A673 (cell line): ENCODE measurements around the gene WIF1. TPM values are rescaled to one million over a fixed set of nuclear protein-coding genes. Genes with fewer than 3 reads are reported as not detected.

Experiments used
- BruUV-seq: library from RNA; stranded (reverse); fragments of 400-500 nt; replicated peaks from 2 replicates; lab custom pipeline; 2021; lab: Mats Ljungman, UMichigan
- CTCF ChIA-PET: fragments of 300-600 bp; sonication (Branson Sonifier 250); formaldehyde crosslinking; loops from one replicate; lab custom pipeline; 2022; ENCODE audit warnings: antibody characterized with exemption; lab: Charles Lee
- POLR2A ChIA-PET: fragments of 300-600 bp; sonication (Branson Sonifier 250); formaldehyde crosslinking; loops from one replicate; lab custom pipeline; 2022; ENCODE audit warnings: antibody characterized with exemption; ENCODE audit not compliant: low non-redundant PET; lab: Charles Lee
- DNase-seq: peaks from one replicate; pipeline ENCODE4 v3.0.0-alpha.2; 2015; ENCODE audit warnings: low spot score
- H3K27ac ChIP-seq: fragments of 200-600 bp; sonication (generic); 2 replicates; pipeline ENCODE4 v1.5.1; 2016; ENCODE audit warnings: mixed run types, low read depth, mild to moderate bottlenecking, mixed read lengths, antibody characterized with exemption, low read length; ENCODE audit not compliant: poor library complexity, severe bottlenecking
- H3K27me3 ChIP-seq: fragments of 200-600 bp; sonication (generic); replicated peaks from 2 replicates; pipeline ENCODE4 v1.6.1; 2017; ENCODE audit warnings: mixed run types, low read depth, mild to moderate bottlenecking, mixed read lengths, antibody characterized with exemption, low read length; ENCODE audit not compliant: insufficient read depth, poor library complexity
- H3K36me3 ChIP-seq: fragments of 200-600 bp; sonication (generic); 2 replicates; pipeline ENCODE4 v1.6.1; 2016; ENCODE audit warnings: mixed run types, mild to moderate bottlenecking, mixed read lengths, antibody characterized with exemption, low read length; ENCODE audit not compliant: insufficient read depth, poor library complexity, severe bottlenecking
- H3K4me1 ChIP-seq: fragments of 200-600 bp; sonication (generic); 2 replicates; pipeline ENCODE4 v1.6.1; 2017; ENCODE audit warnings: mixed run types, mild to moderate bottlenecking, mixed read lengths, antibody characterized with exemption, low read length; ENCODE audit not compliant: insufficient read depth, poor library complexity, severe bottlenecking
- H3K4me3 ChIP-seq: fragments of 200-600 bp; sonication (generic); 2 replicates; pipeline ENCODE4 v1.5.1; 2016; ENCODE audit warnings: low read depth, mixed run types, mild to moderate bottlenecking, mixed read lengths, low read length; ENCODE audit not compliant: poor library complexity, severe bottlenecking
- H3K9me3 ChIP-seq: fragments of 200-600 bp; sonication (generic); 2 replicates; pipeline ENCODE4 v1.6.1; 2016; ENCODE audit warnings: mixed run types, low read depth, mild to moderate bottlenecking, mixed read lengths, antibody characterized with exemption, low read length; ENCODE audit not compliant: poor library complexity, severe bottlenecking
- CTCF ChIP-seq: fragments of 300-800, 200-600 bp; sonication (generic); conservative IDR thresholded peaks from 2 replicates; pipeline ENCODE4 v1.5.1; 2017; ENCODE audit warnings: low read depth, mild to moderate bottlenecking, antibody characterized with exemption, low read length, moderate library complexity, mixed read lengths
- EZH2 ChIP-seq: fragments of 200-600 bp; sonication (generic); IDR thresholded peaks from 2 replicates; pipeline ENCODE4 v1.6.1; 2017; ENCODE audit warnings: borderline replicate concordance, low read depth, mild to moderate bottlenecking, mixed read lengths, antibody characterized with exemption, low read length; ENCODE audit not compliant: poor library complexity, severe bottlenecking
- intact Hi-C: fragments of 100-400 bp; cut with micrococcal nuclease; formaldehyde crosslinking; loops from one replicate; pipeline ENCODE4 v1.10.0; 2022; ENCODE audit not compliant: unreplicated experiment
- total RNA-seq: library from RNA; stranded (reverse); gene quantifications from 2 replicates; pipeline ENCODE4 v1.2.3, GENCODE V29; 2021

WIF1 gene
- total RNA-seq, 1 experiment from 2014 or later, result not detected

- intact Hi-C loops, result no loop called here
- no peak for DNase-seq
- TF ChIP-seq EZH2 (no peak), CTCF (no peak)
- ChIA-PET POLR2A (no interaction called here), CTCF (no interaction called here)
- Histone ChIP-seq H3K4me3 (no peak overlapping the region), H3K27ac (no peak overlapping the region), H3K36me3 (no peaks in the 10 kb centered on the region), H3K27me3 (peaks cover 23% of the 10 kb centered on the region), H3K4me1 (no peaks in the 10 kb centered on the region), H3K9me3 (no peaks in the 10 kb centered on the region)
- no TSS peak for BruUV-seq
Observed at GRCh38 chr12:65051218-65051617, 69.9 kb downstream of the WIF1 start.

GRCh38 chr12:65045269-65045668 is 75.8 kb downstream of the WIF1 start:
- no peak for DNase-seq
- intact Hi-C loops, result no loop called here
- Histone ChIP-seq H3K4me3 (no peak overlapping the region), H3K9me3 (no peaks in the 10 kb centered on the region), H3K36me3 (no peaks in the 10 kb centered on the region), H3K4me1 (no peaks in the 10 kb centered on the region), H3K27me3 (peaks cover 16% of the 10 kb centered on the region), H3K27ac (no peak overlapping the region)
- POLR2A ChIA-PET, result no interaction called here
- CTCF ChIA-PET, result no interaction called here
- BruUV-seq, result no TSS peak
- TF ChIP-seq CTCF, result no peak
- no peak for TF ChIP-seq EZH2

DNA sequence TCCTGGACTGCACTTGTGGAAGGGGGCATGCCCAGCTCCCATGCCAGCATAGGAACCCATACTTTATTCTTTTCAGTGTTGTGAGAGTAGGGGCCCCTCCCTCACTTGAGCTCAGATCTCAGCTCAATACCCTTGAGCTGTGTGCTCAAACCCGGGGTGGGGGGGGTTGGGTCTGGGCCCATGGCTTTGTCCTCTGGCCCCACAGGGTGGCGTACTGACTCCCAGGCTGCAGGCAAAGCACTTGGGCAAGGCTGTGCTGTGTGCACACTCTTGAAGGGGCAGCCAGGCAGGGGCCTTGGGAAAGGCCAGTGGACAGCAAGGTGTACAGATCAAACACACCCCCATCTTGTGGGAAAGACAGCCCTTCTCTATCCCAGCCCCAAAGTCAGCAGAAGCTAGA is 81.8 kb downstream of the WIF1 start:
- no peak for DNase-seq
- BruUV-seq, result no TSS peak
- CTCF ChIA-PET, result interaction anchor here (0.6 kb wide), 1 partner anchor 11 kb away, joined by 3 read pairs; no protein-coding TSS in a partner anchor

More for the DNA sequence above, 81.8 kb downstream of the WIF1 start:
- Histone ChIP-seq H3K36me3 (no peaks in the 10 kb centered on the region), H3K4me3 (no peak overlapping the region), H3K4me1 (no peaks in the 10 kb centered on the region), H3K27ac (no peak overlapping the region), H3K9me3 (no peaks in the 10 kb centered on the region), H3K27me3 (peaks cover 8% of the 10 kb centered on the region)
- intact Hi-C loops, result no loop called here
- no peak for TF ChIP-seq EZH2
- TF ChIP-seq CTCF, result no peak
- POLR2A ChIA-PET, result no interaction called here
